ENCODE measurements around the gene GBP1.

DNA sequence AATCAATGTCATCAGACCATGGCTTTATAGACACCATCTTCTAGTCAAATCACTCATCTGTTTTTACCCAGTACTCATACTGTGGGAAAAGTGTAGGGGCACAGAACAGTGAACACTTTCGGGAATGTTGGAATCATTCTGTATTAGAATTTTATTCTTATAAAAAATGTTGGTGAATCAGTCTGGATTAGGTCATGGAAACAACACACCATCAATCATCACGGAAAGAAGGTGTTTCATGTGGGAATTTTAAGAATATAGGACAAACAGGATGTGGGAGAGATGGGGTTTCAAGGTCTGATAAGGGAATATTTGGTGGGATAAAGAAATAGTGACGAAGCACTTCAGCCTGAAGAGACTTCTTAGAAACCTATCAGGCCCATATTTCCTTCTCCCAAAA lies 17.3 kb downstream of the GBP1 start:
- TF ChIP-seq, protein P1, sequence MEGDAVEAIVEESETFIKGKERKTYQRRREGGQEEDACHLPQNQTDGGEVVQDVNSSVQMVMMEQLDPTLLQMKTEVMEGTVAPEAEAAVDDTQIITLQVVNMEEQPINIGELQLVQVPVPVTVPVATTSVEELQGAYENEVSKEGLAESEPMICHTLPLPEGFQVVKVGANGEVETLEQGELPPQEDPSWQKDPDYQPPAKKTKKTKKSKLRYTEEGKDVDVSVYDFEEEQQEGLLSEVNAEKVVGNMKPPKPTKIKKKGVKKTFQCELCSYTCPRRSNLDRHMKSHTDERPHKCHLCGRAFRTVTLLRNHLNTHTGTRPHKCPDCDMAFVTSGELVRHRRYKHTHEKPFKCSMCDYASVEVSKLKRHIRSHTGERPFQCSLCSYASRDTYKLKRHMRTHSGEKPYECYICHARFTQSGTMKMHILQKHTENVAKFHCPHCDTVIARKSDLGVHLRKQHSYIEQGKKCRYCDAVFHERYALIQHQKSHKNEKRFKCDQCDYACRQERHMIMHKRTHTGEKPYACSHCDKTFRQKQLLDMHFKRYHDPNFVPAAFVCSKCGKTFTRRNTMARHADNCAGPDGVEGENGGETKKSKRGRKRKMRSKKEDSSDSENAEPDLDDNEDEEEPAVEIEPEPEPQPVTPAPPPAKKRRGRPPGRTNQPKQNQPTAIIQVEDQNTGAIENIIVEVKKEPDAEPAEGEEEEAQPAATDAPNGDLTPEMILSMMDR (IDR thresholded peaks at IDR 0.05; ENCODE audit: low read length) = no peak
- TF ChIP-seq EZH2 (IDR thresholded peaks at IDR 0.05; ENCODE audit: borderline replicate concordance, low read length) = no peak
